IMR-90 (cell line): ENCODE data around the gene ART4. TPM values are rescaled to one million over a fixed set of nuclear protein-coding genes. Genes with fewer than 3 reads are reported as not detected.

Source experiments
- ATAC-seq: fragments of 200-7000 bp; cut with Tn5 transposase; 2 replicates; pipeline ENCODE4 v1.9.1; 2020; ENCODE audit warnings: low read depth, mild to moderate bottlenecking, moderate library complexity
- BruUV-seq: library from RNA; stranded (reverse); fragments of 400-500 nt; replicated peaks from 2 replicates; lab custom pipeline; 2021; lab: Mats Ljungman, UMichigan
- CTCF ChIA-PET: fragments of 300-600 bp; formaldehyde crosslinking; extraction: SDS; loops from one replicate; lab custom pipeline; 2021; ENCODE audit warnings: antibody characterized with exemption; lab: Yijun Ruan, JAX
- POLR2A ChIA-PET: fragments of 300-600 bp; sonication (Branson Sonifier 250); formaldehyde crosslinking; loops from one replicate; lab custom pipeline; 2022; ENCODE audit warnings: antibody characterized with exemption; ENCODE audit not compliant: unreplicated experiment; lab: Charles Lee
- DNase-seq: peaks from one replicate; pipeline ENCODE4 v3.0.0; 2013
- H2AFZ ChIP-seq: replicated peaks from 2 replicates; pipeline ENCODE3; 2013; ENCODE audit warnings: low read length, mild to moderate bottlenecking; ENCODE audit not compliant: poor library complexity
- H2AK5ac ChIP-seq: 2 replicates; pipeline ENCODE4 v1.6.1; 2013; ENCODE audit warnings: low read depth, low read length, inconsistent platforms
- H2AK9ac ChIP-seq: replicated peaks from 2 replicates; pipeline ENCODE3; 2013; ENCODE audit warnings: mild to moderate bottlenecking, low read depth, low read length, moderate library complexity; ENCODE audit not compliant: poor library complexity
- H2BK120ac ChIP-seq: 2 replicates; pipeline ENCODE4 v1.6.1; 2013; ENCODE audit warnings: low read depth, low read length, inconsistent platforms
- H2BK15ac ChIP-seq: 3 replicates; pipeline ENCODE4 v1.6.1; 2013; ENCODE audit warnings: low read depth, low read length, inconsistent platforms
- H2BK20ac ChIP-seq: 2 replicates; pipeline ENCODE4 v1.6.1; 2013; ENCODE audit warnings: low read depth, mild to moderate bottlenecking, inconsistent platforms, low read length, moderate library complexity
- H2BK5ac ChIP-seq: 2 replicates; pipeline ENCODE4 v1.6.1; 2013; ENCODE audit warnings: mild to moderate bottlenecking, low read depth, low read length, inconsistent platforms; ENCODE audit not compliant: poor library complexity, severe bottlenecking
- H3K14ac ChIP-seq: replicated peaks from 2 replicates; pipeline ENCODE4 v1.6.1; 2013; ENCODE audit warnings: low read depth, low read length, inconsistent platforms
- H3K18ac ChIP-seq: 2 replicates; pipeline ENCODE4 v1.6.1; 2013; ENCODE audit warnings: low read depth, low read length, control low read depth
- H3K23ac ChIP-seq: 2 replicates; pipeline ENCODE4 v1.6.1; 2013; ENCODE audit warnings: low read depth, low read length, inconsistent platforms
- H3K27ac ChIP-seq: 2 replicates; pipeline ENCODE4 v1.5.1; 2013; ENCODE audit warnings: mild to moderate bottlenecking, control low read depth, low read length; ENCODE audit not compliant: insufficient read depth
- H3K27me3 ChIP-seq: 2 replicates; pipeline ENCODE4 v1.6.1; 2013; ENCODE audit warnings: low read length; ENCODE audit not compliant: control insufficient read depth, insufficient read depth
- H3K36me3 ChIP-seq: 2 replicates; pipeline ENCODE4 v1.6.1; 2013; ENCODE audit warnings: low read length, mixed read lengths; ENCODE audit not compliant: control insufficient read depth, insufficient read depth
- H3K4ac ChIP-seq: 2 replicates; pipeline ENCODE4 v1.6.1; 2013; ENCODE audit warnings: low read depth, low read length, inconsistent platforms
- H3K4me1 ChIP-seq: 2 replicates; pipeline ENCODE4 v1.6.1; 2013; ENCODE audit warnings: low read length, mixed read lengths; ENCODE audit not compliant: control insufficient read depth, insufficient read depth
- H3K4me2 ChIP-seq: 2 replicates; pipeline ENCODE4 v1.6.1; 2013; ENCODE audit warnings: low read depth, mild to moderate bottlenecking, control low read depth, low read length, moderate library complexity
- H3K4me3 ChIP-seq: 2 replicates; pipeline ENCODE4 v1.5.1; 2013; ENCODE audit warnings: low read depth, mild to moderate bottlenecking, control low read depth, low read length, moderate library complexity; ENCODE audit not compliant: insufficient read depth
- H3K56ac ChIP-seq: 2 replicates; pipeline ENCODE4 v1.6.1; 2013; ENCODE audit warnings: low read length, inconsistent platforms; ENCODE audit not compliant: insufficient read depth; ENCODE audit errors: extremely low read depth
- H3K79me1 ChIP-seq, 2 experiments: 2 replicates each; pipeline ENCODE4 v1.6.1; 2013; ENCODE audit warnings: low read length in 2 of 2, inconsistent platforms in 1 of 2, low read depth in 1 of 2
- H3K9ac ChIP-seq: 2 replicates; pipeline ENCODE4 v1.6.1; 2013; ENCODE audit warnings: low read depth, low read length, control low read depth
- H3K9me1 ChIP-seq: 2 replicates; pipeline ENCODE4 v1.6.1; 2013; ENCODE audit warnings: low read length, inconsistent platforms; ENCODE audit not compliant: insufficient read depth
- H3K9me3 ChIP-seq: 2 replicates; pipeline ENCODE4 v1.6.1; 2013; ENCODE audit warnings: low read length; ENCODE audit not compliant: control insufficient read depth, insufficient read depth
- H4K20me1 ChIP-seq: 2 replicates; pipeline ENCODE4 v1.6.1; 2013; ENCODE audit warnings: low read length, inconsistent platforms; ENCODE audit not compliant: insufficient read depth
- H4K5ac ChIP-seq: 2 replicates; pipeline ENCODE4 v1.6.1; 2013; ENCODE audit warnings: mild to moderate bottlenecking, low read depth, low read length, control low read depth
- H4K8ac ChIP-seq, 2 experiments: 2 replicates each; pipeline ENCODE4 v1.6.1; 2013; ENCODE audit warnings: low read depth in 2 of 2, low read length in 2 of 2, control low read depth in 1 of 2, inconsistent platforms in 1 of 2
- H4K91ac ChIP-seq: 2 replicates; pipeline ENCODE4 v1.6.1; 2013; ENCODE audit warnings: low read depth, low read length, inconsistent platforms; ENCODE audit not compliant: insufficient read depth
- CEBPB ChIP-seq: IDR thresholded peaks from 2 replicates; pipeline ENCODE4 v1.6.1; 2012; ENCODE audit warnings: low read depth, low read length, improper control_type of control experiment
- CHD1 ChIP-seq: IDR thresholded peaks from 2 replicates; pipeline ENCODE4 v1.6.1; 2012; ENCODE audit warnings: low read depth, low read length, improper control_type of control experiment
- CTCF ChIP-seq: conservative IDR thresholded peaks from 2 replicates; pipeline ENCODE4 v1.5.1; 2012; ENCODE audit warnings: mild to moderate bottlenecking, low read depth, low read length, improper control_type of control experiment
- ELK1 ChIP-seq: fragments of 150-350 bp; IDR thresholded peaks from 2 replicates; pipeline ENCODE4 v1.6.1; 2016; ENCODE audit warnings: low read depth, mild to moderate bottlenecking, low read length, moderate library complexity, borderline replicate concordance
- MAFK ChIP-seq: IDR thresholded peaks from 2 replicates; pipeline ENCODE4 v1.6.1; 2012; ENCODE audit warnings: low read depth, low read length, improper control_type of control experiment
- MAZ ChIP-seq: IDR thresholded peaks from 2 replicates; pipeline ENCODE4 v1.6.1; 2012; ENCODE audit warnings: low read depth, mild to moderate bottlenecking, low read length, improper control_type of control experiment, moderate library complexity, borderline replicate concordance
- MXI1 ChIP-seq: IDR thresholded peaks from 2 replicates; pipeline ENCODE4 v1.6.1; 2012; ENCODE audit warnings: low read depth, mild to moderate bottlenecking, low read length, moderate library complexity, borderline replicate concordance
- RAD21 ChIP-seq: IDR thresholded peaks from 2 replicates; pipeline ENCODE4 v1.6.1; 2012; ENCODE audit warnings: low read length, improper control_type of control experiment
- RCOR1 ChIP-seq: IDR thresholded peaks from 2 replicates; pipeline ENCODE4 v1.6.1; 2012; ENCODE audit warnings: mild to moderate bottlenecking, low read length, improper control_type of control experiment; ENCODE audit not compliant: insufficient replicate concordance
- WGBS, 2 experiments: methylation state at CpG; one replicate each; pipeline versions ENCODE4 v1.1.5 to v1.1.7; 2013; ENCODE audit warnings: missing lambda C conversion rate in 2 of 2; ENCODE audit not compliant: insufficient read length in 1 of 2; ENCODE audit errors: extremely low coverage in 2 of 2; 5-methylcytosine and 5-hydroxymethylcytosine counted together
- dilution Hi-C: fragments of 300-500 bp; cut with HindIII; formaldehyde crosslinking; loops from one replicate; pipeline ENCODE4 v1.14.3; 2018; ENCODE audit warnings: low sequenced_read_pairs; ENCODE audit not compliant: unreplicated experiment
- in situ Hi-C: fragments of 300-500 bp; cut with MboI; formaldehyde crosslinking; loops from 3 replicates; pipeline ENCODE4 v1.14.3; 2019; ENCODE audit warnings: low sequenced_read_pairs, inconsistent platforms, mixed read lengths
- intact Hi-C: fragments of 100-400 bp; cut with micrococcal nuclease; formaldehyde crosslinking; loops from 2 replicates; pipeline ENCODE4 v1.10.0; 2022
- polyA plus RNA-seq, 3 experiments: library from polyadenylated mRNA; depleted of rRNA; stranded (reverse); fragments of >200 nt; gene quantifications; 2 replicates each; pipeline ENCODE4 v1.2.3, GENCODE V29; 2012; ENCODE audit warnings: low replicate concordance in 1 of 3
- total RNA-seq: library from RNA; depleted of rRNA; stranded (reverse); fragments of >200 nt; gene quantifications from 2 replicates; pipeline ENCODE4 v1.2.3, GENCODE V29; 2012

Gene ART4
- total and polyA plus RNA-seq, 2 of the 4 experiments (the other 2 are of a cell fraction), result not detected

DNA sequence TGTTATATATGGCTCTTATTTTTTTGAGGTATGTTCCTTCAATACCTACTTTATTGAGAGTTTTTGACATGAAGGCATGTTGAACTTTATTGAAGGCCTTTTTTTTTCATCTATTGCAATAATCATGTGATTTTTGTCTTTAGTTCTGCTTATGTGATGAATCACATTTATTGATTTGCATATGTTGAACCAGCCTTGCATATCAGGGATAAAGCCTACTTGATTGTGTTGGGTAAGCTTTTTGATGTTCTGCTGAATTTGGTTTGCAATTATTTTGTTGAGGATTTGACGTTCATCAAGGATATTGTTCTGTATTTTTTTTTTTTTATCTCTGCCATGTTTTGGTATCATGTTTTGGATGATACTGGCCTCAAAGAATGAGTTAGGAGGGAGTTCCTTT is 15.2 kb upstream of the ART4 start:
- H4K20me1 ChIP-seq, result no peaks in the 10 kb centered on the region
- no peak overlapping the region for H2BK120ac ChIP-seq
- dilution Hi-C loops, result no loop called here
- BruUV-seq, result no TSS peak
- POLR2A ChIA-PET, result no interaction called here
- no peak for ATAC-seq
- no peak overlapping the region for H2AK9ac ChIP-seq
- H2AK5ac ChIP-seq, result no peak overlapping the region
- no peak overlapping the region for H3K18ac ChIP-seq
- WGBS, 2 experiments, result no CpG with 5 or more reads among the region's 1 CpG
- intact Hi-C loops, result no loop called here
- H3K27me3 ChIP-seq, result no peaks in the 10 kb centered on the region
- no peak overlapping the region for H3K9ac ChIP-seq
- no peak for DNase-seq
- peaks cover 2% of the 10 kb centered on the region; the same call in 1 of the 2 replicates for H3K4me1 ChIP-seq
- TF ChIP-seq MAZ (no peak), CHD1 (no peak), RCOR1 (no peak), MXI1 (no peak), MAFK (no peak), CEBPB (no peak), RAD21 (no peak), ELK1 (no peak), CTCF (no peak)
- no peaks in the 10 kb centered on the region for H3K36me3 ChIP-seq
- no peak overlapping the region for H3K27ac ChIP-seq
- no peak overlapping the region for H4K5ac ChIP-seq
- H3K4me3 ChIP-seq, result no peak overlapping the region
- no peak overlapping the region for H2AFZ ChIP-seq
- H3K4me2 ChIP-seq, result no peak overlapping the region
- no peak overlapping the region for H4K91ac ChIP-seq
- H2BK20ac ChIP-seq, result no peak overlapping the region
- no peaks in the 10 kb centered on the region for H3K79me1 ChIP-seq
- no peak overlapping the region for H3K56ac ChIP-seq
- H3K9me1 ChIP-seq, result no peaks in the 10 kb centered on the region; the same call in 1 of the 2 replicates
- H3K14ac ChIP-seq, result no peak overlapping the region
- H3K23ac ChIP-seq, result no peak overlapping the region
- H3K9me3 ChIP-seq, result no peaks in the 10 kb centered on the region; the same call in 1 of the 2 replicates
- no peak overlapping the region for H2BK15ac ChIP-seq
- CTCF ChIA-PET, result no interaction called here
- H2BK5ac ChIP-seq, result no peak overlapping the region
- no peak overlapping the region for H4K8ac ChIP-seq
- no peak overlapping the region for H3K4ac ChIP-seq
- in situ Hi-C loops, result no loop called here
